Endodermal cell (in vitro differentiated cells): ENCODE results near the gene ACVR1. TPM values are rescaled to one million over a fixed set of nuclear protein-coding genes. Genes with fewer than 3 reads are reported as not detected.

Experiments
- DNase-seq: peaks from one replicate; pipeline ENCODE4 v3.0.0-alpha.2; 2017
- H3K27ac ChIP-seq: 2 replicates; pipeline ENCODE4 v1.5.1; 2013; ENCODE audit warnings: mild to moderate bottlenecking, low read depth, low read length, moderate library complexity
- H3K27me3 ChIP-seq: 2 replicates; pipeline ENCODE4 v1.6.1; 2013; ENCODE audit warnings: mild to moderate bottlenecking, low read length, moderate library complexity; ENCODE audit not compliant: insufficient read depth, control insufficient read depth, poor library complexity, severe bottlenecking
- H3K36me3 ChIP-seq: 2 replicates; pipeline ENCODE4 v1.7.0; 2013; ENCODE audit warnings: mild to moderate bottlenecking, low read length, moderate library complexity; ENCODE audit not compliant: control insufficient read depth, insufficient read depth
- H3K4me1 ChIP-seq: one replicate; pipeline ENCODE4 v1.7.0; 2013; ENCODE audit warnings: low read length; ENCODE audit not compliant: control insufficient read depth, insufficient read depth
- H3K4me3 ChIP-seq: 2 replicates; pipeline ENCODE4 v1.5.1; 2013; ENCODE audit warnings: mild to moderate bottlenecking, low read length, moderate library complexity
- H3K9ac ChIP-seq: 2 replicates; pipeline ENCODE4 v1.6.1; 2013; ENCODE audit warnings: mild to moderate bottlenecking, low read length, moderate library complexity; ENCODE audit not compliant: poor library complexity, severe bottlenecking; ENCODE audit errors: extremely low read depth
- H3K9me3 ChIP-seq: 2 replicates; pipeline ENCODE4 v1.6.1; 2013; ENCODE audit warnings: mild to moderate bottlenecking, low read length, moderate library complexity; ENCODE audit not compliant: control insufficient read depth
- H3K27ac Mint-ChIP-seq: 2 replicates; pipeline ENCODE4 v1.8.0; 2020; ENCODE audit warnings: mixed read lengths
- H3K27me3 Mint-ChIP-seq: 2 replicates; pipeline ENCODE4 v1.8.0; 2021; ENCODE audit warnings: mild to moderate bottlenecking, mixed read lengths; ENCODE audit not compliant: insufficient read depth
- H3K36me3 Mint-ChIP-seq: 2 replicates; pipeline ENCODE4 v1.8.0; 2020; ENCODE audit warnings: low read depth, mixed read lengths
- H3K4me1 Mint-ChIP-seq: 2 replicates; pipeline ENCODE4 v1.8.0; 2020; ENCODE audit warnings: mixed read lengths
- H3K4me3 Mint-ChIP-seq: 2 replicates; pipeline ENCODE4 v1.8.0; 2020; ENCODE audit warnings: mild to moderate bottlenecking, moderate library complexity, mixed read lengths
- H3K9me3 Mint-ChIP-seq: 2 replicates; pipeline ENCODE4 v1.8.0; 2020; ENCODE audit warnings: mild to moderate bottlenecking, mixed read lengths
- CTCF ChIP-seq: fragments of 200-600 bp; sonication (generic); conservative IDR thresholded peaks from 2 replicates; pipeline ENCODE4 v1.5.0; 2021; ENCODE audit warnings: antibody characterized with exemption, mild to moderate bottlenecking
- WGBS, 2 experiments: methylation state at CpG; one replicate each; pipeline versions ENCODE4 v1.1.5 to v1.1.7; 2013; ENCODE audit warnings: missing lambda C conversion rate in 2 of 2, mixed read lengths in 1 of 2; ENCODE audit not compliant: insufficient coverage in 1 of 2, insufficient read length in 1 of 2; 5-methylcytosine and 5-hydroxymethylcytosine counted together
- total RNA-seq, 2 donors: library from RNA; stranded (reverse); fragmentation: NEBNext Ultra II Directional in 1 of 2; extraction: Animal tissue kit (Norgen Biotek cat#: 25700) in 1 of 2; gene quantifications; 2 replicates in 1 of 2; 3 replicates in 1 of 2; pipeline ENCODE4 v1.2.1, GENCODE V29; 2021

ACVR1 gene
- total RNA-seq, 2 donors from 2014 or later, result 21.1 to 26.9 TPM

- H3K9me3 Mint-ChIP-seq, result no peaks in the 10 kb centered on the region
- H3K4me1 Mint-ChIP-seq, result peaks cover 14% of the 10 kb centered on the region
- TF ChIP-seq CTCF, result no peak
- H3K27me3 Mint-ChIP-seq, result peaks cover 3% of the 10 kb centered on the region
- H3K27me3 ChIP-seq, result no peaks in the 10 kb centered on the region
- H3K9ac ChIP-seq, result no peak overlapping the region
- H3K36me3 Mint-ChIP-seq, result no peaks in the 10 kb centered on the region
- WGBS, 2 experiments, result 92% methylated on average over 6 to 12 of the region's 12 CpGs
- H3K4me3 Mint-ChIP-seq, result no peak overlapping the region
- H3K27ac ChIP-seq, result no peak overlapping the region
- H3K9me3 ChIP-seq, result no peaks in the 10 kb centered on the region
- H3K36me3 ChIP-seq, result no peaks in the 10 kb centered on the region
- no peak overlapping the region for H3K27ac Mint-ChIP-seq
- H3K4me1 ChIP-seq, result no peaks in the 10 kb centered on the region
- no peak overlapping the region for H3K4me3 ChIP-seq
- DNase-seq, result no peak
Measured at GRCh38 chr2:157894694-157895435, 18.7 kb upstream of the ACVR1 start.

GRCh38 chr2:157893611-157894010 is 17.5 kb upstream of the ACVR1 start:
- Histone ChIP-seq H3K9me3 (no peaks in the 10 kb centered on the region), H3K9ac (no peak overlapping the region), H3K36me3 (no peaks in the 10 kb centered on the region), H3K4me1 (no peaks in the 10 kb centered on the region), H3K27me3 (no peaks in the 10 kb centered on the region), H3K27ac (no peak overlapping the region), H3K4me3 (no peak overlapping the region)
- Mint-ChIP-seq H3K36me3 (no peaks in the 10 kb centered on the region), H3K4me1 (peaks cover 14% of the 10 kb centered on the region), H3K9me3 (no peaks in the 10 kb centered on the region), H3K4me3 (no peak overlapping the region), H3K27ac (no peak overlapping the region), H3K27me3 (peaks cover 2% of the 10 kb centered on the region)
- 81 to 92% methylated on average over 3 to 4 of the region's 4 CpGs for WGBS, 2 experiments
- no peak for DNase-seq
- no peak for TF ChIP-seq CTCF

GRCh38 chr2:157891643-157892041 is 15.5 kb upstream of the ACVR1 start:
- H3K9ac ChIP-seq, result no peak overlapping the region
- H3K4me3 Mint-ChIP-seq, result no peak overlapping the region
- H3K27ac ChIP-seq, result no peak overlapping the region
- H3K4me3 ChIP-seq, result no peak overlapping the region
- H3K27me3 ChIP-seq, result no peaks in the 10 kb centered on the region
- no peaks in the 10 kb centered on the region for H3K36me3 Mint-ChIP-seq
- H3K27ac Mint-ChIP-seq, result peak overlapping the region; percentile 42
- no peaks in the 10 kb centered on the region for H3K9me3 ChIP-seq
- DNase-seq, result no peak
- H3K36me3 ChIP-seq, result no peaks in the 10 kb centered on the region
- no peaks in the 10 kb centered on the region for H3K27me3 Mint-ChIP-seq
- no peaks in the 10 kb centered on the region for H3K4me1 ChIP-seq
- peaks cover 14% of the 10 kb centered on the region for H3K4me1 Mint-ChIP-seq
- 94% methylated on average over 1 of the region's 1 CpG; no CpG with 5 or more reads in 1 of the 2 experiments for WGBS, 2 experiments
- H3K9me3 Mint-ChIP-seq, result no peaks in the 10 kb centered on the region
- no peak for TF ChIP-seq CTCF
